GM18499 (cell line): Measurements from ENCODE around the gene IL26.

Source experiments
- ATAC-seq: cut with Tn5 transposase; IDR thresholded peaks from one replicate; pipeline ENCODE4 v1.9.1; 2021; ENCODE audit warnings: moderate number of reproducible peaks; ENCODE audit not compliant: insufficient read depth, unreplicated experiment

The IL26 gene

GRCh38 chr12:68225576-68226476, at the start of gene IL26:
TSS of gene IL26 (minus strand) at chr12:68225810. CDS start at chr12:68225756, 54 bp downstream.
- ATAC-seq, result no peak

GRCh38 chr12:68272732-68273131, 47.1 kb upstream of the IL26 start:
- ATAC-seq, result no peak

- ATAC-seq, result no peak
Observed at GRCh38 chr12:68271346-68271745, 45.7 kb upstream of the IL26 start.

GRCh38 chr12:68270358-68270757, 44.7 kb upstream of the IL26 start:
- ATAC-seq, result no peak

GRCh38 chr12:68269779-68270178, 44.2 kb upstream of the IL26 start:
- no peak for ATAC-seq

GRCh38 chr12:68268967-68269366, 43.4 kb upstream of the IL26 start:
- no peak for ATAC-seq

GRCh38 chr12:68267892-68268396, 42.3 kb upstream of the IL26 start:
- no peak for ATAC-seq

GRCh38 chr12:68264857-68265256, 39.2 kb upstream of the IL26 start:
- no peak for ATAC-seq

- no peak for ATAC-seq
Observed at GRCh38 chr12:68264158-68264855, 38.7 kb upstream of the IL26 start.

GRCh38 chr12:68263366-68263765, 37.8 kb upstream of the IL26 start:
- no peak for ATAC-seq

- no peak for ATAC-seq
Observed at GRCh38 chr12:68261896-68262295, 36.3 kb upstream of the IL26 start.

GRCh38 chr12:68260153-68260552, 34.5 kb upstream of the IL26 start:
- ATAC-seq, result no peak

- ATAC-seq, result no peak
Observed at GRCh38 chr12:68259318-68259940, 33.8 kb upstream of the IL26 start.

GRCh38 chr12:68253504-68253903, 27.9 kb upstream of the IL26 start, which contains the start of gene IL22:
TSS of gene IL22 (minus strand) at chr12:68253604. CDS start at chr12:68253448, 156 bp downstream.
- ATAC-seq, result no peak

GRCh38 chr12:68252077-68252476, 26.5 kb upstream of the IL26 start:
- no peak for ATAC-seq

GRCh38 chr12:68250454-68250853, 24.8 kb upstream of the IL26 start:
- ATAC-seq, result no peak

- ATAC-seq, result no peak
Observed at GRCh38 chr12:68247785-68248184, 22.2 kb upstream of the IL26 start.

- ATAC-seq, result no peak
Observed at GRCh38 chr12:68246350-68246749, 20.7 kb upstream of the IL26 start.

GRCh38 chr12:68245180-68246021, 19.8 kb upstream of the IL26 start:
- ATAC-seq, result no peak

- no peak for ATAC-seq
Observed at GRCh38 chr12:68242777-68243176, 17.2 kb upstream of the IL26 start.
